GM21447 (cell line): ENCODE results near the gene TMEM161A.
"Not testable (repeated sequence)": the region's sequence is repeated elsewhere in the genome, so short reads cannot be mapped to it uniquely, and the experiment has no call there.

ENCODE experiments used
- ATAC-seq: cut with Tn5 transposase; IDR thresholded peaks from one replicate; pipeline ENCODE4 v1.9.1; 2021; ENCODE audit not compliant: unreplicated experiment

TMEM161A gene

DNA sequence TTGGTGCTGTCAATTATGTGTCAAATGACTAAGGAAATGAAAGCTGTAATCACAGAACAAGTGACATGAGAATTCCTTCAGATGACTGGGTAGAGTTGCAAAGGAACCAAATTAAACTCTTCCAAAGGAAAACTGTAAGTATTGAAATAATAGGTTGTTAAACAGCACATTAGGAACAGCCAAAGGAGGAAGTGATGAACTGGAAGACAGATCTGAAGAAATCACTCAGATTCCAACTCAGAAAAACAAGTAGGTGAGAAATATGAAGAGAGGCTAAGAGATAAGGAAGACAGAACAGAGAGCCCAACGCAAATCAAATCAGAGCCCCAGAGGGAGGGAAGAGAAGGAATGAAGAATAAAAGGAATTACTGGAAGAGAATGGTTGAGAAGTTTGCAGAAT lies 15.4 kb downstream of the TMEM161A start:
- ATAC-seq = no peak

DNA sequence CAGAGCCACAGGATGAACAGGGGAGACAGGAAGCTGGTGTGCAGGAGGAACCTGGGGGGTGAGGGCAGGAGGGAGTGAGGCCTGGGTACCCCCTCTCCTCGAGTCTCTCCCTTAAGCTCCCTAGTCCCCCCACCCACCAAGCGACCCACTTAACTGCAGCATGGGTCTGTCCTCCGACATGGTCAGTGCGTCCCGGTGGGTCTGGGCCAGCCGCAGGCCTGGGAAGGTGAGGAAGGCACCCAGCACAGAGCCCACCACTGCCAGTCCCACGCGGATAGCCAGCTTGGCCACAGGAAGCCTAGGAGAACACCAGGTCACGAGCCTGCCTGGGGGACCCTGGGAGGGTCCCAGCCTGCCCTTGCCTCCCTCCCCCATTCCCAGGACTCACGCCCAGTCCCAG lies 16.9 kb downstream of the TMEM161A start:
- no peak for ATAC-seq

DNA sequence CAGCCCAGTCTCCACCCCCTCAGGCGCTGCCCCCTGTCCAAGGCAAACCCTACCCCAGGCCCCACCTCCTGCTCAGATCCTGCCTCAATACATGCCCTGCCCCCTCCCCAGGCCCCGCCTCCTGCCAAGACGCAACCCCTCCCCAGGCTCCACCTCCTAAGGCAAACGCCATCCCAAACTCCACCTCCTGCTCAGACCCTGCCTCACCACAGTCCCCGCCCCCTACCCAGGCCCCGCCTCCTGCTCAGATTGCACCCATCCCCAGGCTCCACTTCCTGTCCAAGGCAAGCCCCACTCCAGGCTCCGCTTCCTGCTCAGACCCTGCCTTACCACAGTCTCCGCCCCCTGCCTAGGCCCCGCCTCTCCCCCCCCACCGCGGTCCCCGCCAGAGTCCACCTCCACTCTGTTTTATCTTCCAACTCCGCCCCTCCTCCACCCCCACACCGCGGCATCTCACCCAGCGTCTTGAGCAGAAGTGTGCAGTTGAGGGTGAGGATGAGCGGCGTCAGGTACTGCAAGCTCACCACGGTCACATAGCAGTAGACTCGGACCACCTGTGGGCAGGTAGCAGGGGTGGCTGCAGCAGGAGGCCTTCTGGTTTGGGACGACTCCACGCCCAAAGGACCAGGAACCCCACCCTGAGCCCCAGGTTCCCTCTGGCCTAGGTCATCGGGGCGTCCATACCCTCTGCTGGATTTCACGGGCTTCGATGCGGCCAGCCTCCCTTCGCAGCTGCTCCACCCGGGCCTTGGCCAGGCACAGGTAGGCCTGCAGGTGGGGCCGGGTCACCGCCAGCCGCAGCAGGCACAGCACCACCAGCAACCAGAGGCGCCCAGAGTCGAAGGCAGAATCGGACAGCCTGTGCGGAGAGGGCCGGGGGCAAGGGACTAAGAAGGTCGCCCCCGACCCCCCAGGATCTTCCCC lies 17.7 kb downstream of the TMEM161A start:
- ATAC-seq = no peak

DNA sequence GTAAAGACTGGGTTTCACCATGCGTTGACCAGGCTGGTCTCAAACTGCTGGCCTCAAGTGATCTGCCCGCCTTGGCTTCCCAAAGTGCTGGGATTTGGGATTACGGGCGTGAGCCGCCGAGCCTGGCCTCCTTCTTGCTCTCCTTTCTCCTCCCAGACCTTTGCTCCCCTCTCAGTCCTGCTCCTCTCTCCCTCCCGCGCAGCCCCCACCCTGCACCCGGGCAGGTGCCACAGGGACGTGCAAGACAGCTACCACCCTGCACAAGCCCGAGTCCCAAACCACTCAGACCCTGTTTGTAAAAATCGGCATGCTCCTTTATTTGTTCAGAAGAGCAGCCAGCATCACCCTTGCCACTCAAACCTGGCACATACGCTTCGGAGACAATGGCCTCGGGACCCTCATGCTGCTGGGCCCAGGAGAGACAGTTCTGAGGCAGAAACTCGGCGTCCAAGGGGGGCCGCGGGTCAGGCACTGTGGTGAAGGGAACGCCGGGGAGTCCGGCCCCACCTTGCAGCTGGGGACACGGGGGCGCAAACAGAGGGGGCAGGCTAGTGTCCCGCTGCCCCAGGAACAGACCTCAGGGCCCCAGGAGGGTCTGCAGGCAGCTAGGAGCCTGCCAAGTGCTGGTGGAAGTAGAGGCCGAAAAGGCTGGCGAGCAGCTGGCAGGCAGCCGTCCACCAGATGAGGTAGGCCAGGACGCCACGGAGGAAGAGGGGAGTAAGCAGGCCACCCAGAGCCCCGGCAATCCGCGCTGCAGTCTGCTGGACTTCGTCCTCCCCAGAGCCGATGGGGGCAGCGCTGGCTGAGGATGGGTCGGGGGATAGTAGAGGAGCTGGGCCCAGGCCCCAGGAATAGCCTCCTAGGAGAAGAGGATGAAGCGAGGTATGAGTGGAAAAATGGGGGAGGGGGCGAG lies 18.7 kb downstream of the TMEM161A start:
- no peak for ATAC-seq

DNA sequence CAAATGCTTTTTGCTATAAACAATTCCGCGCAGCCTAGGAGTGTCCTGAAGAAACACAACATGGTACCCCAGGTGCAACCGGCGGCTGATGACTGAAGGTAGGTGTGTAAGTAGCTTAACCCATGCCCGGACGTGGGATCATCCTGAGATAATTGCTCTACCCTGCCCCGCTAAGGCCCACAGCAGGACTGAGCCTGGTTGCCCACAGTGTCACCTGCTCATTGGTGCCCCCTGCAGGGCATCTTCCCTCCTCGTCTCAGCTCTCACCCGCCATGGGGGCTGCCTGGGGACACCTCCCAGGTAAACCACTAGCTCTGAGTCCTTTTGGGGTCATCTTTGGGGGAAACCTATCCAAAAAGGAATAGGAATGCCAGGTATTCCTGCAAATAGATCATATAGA lies 22.3 kb downstream of the TMEM161A start:
- no peak for ATAC-seq

DNA sequence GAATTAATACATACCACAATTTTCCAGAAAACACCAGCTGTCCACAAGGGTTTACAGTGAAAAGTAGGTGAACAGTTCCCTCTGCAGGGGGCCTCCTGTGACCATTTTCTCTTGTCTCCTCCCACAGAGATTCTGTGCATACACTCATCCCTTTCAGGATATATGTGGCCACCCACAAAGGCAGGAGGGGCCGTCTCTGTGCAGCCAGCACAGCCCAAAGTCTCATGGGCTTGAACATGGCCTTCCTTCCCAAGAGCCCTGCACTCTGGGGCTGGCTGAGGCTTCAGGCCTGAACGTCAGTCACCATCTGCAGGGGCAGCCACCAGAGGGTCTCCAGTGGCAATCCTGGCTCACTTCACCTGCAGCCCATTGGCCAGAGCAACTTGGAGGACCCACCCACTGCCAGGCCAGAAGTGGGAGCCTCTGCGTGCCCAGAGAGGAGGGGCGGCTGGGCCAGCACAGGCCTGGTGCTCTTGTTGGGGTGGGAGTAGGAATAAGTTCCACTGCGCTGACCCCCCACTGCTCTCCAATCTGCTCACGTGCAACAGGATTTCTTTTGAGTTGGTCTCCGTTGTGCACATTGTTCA lies 25.1 kb downstream of the TMEM161A start:
- ATAC-seq = no peak

DNA sequence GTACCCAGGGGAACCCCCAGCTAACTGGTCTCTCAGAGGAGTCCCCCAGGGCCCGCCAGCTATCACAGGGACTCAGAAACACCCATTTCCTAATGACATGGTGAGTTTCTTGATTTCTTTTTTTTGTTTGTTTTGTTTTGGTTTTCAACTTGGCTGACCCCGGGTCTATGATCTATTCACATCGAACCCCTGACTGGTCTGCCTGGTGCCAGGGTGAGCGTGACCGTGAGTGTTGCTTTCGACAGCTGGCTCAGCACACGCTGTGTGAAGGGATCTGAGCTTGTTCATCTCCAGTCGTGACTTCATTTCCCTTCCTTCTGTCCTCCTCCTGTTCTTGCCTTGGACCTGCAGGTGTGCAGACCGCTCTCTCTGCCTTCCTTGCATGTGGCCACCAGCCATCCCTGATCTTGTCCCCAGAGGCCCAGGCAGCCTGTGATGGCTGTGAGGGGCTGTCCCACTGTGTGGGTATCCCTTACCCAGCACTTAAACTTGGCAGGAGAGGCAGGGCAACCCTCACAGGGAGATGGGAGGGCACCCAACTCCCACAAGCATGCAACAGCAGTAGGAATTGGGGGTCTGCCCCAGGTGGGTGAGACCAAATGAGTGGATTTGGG lies 26.2 kb downstream of the TMEM161A start:
- ATAC-seq = no peak

DNA sequence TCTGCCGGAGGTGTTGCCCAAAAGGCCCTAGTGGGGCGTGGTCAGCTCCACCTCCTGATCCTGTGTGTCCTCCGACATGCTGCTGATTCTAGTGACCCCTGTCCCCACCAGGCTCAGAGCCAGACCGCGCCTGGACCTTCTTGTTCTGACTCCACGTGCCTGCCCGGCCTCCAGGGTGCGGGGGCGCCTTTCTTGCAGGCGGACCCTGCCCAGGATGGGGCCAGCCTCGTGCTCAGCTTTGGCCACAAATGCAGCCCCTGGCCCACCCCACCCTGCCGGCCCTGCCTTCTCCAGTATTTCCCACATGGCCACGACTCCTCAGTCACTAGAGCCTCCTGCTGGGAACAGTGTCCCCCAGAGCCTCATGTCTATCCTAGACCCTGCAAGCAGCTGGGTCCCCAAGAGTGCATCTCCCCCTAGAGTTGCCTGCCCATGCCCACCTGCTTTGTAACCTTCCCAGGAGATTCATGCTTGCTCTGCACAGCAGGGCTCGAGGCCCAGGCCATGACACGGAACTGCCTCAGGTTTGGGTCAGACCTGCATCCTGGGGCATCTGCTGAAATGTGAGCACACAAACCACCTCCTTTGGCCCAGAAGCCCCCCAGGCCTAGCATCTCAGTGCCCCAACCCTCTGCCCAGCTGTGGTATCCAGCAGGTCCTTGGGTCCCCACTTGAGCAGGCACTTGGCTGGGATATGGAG lies 27.0 kb downstream of the TMEM161A start:
- no peak for ATAC-seq

DNA sequence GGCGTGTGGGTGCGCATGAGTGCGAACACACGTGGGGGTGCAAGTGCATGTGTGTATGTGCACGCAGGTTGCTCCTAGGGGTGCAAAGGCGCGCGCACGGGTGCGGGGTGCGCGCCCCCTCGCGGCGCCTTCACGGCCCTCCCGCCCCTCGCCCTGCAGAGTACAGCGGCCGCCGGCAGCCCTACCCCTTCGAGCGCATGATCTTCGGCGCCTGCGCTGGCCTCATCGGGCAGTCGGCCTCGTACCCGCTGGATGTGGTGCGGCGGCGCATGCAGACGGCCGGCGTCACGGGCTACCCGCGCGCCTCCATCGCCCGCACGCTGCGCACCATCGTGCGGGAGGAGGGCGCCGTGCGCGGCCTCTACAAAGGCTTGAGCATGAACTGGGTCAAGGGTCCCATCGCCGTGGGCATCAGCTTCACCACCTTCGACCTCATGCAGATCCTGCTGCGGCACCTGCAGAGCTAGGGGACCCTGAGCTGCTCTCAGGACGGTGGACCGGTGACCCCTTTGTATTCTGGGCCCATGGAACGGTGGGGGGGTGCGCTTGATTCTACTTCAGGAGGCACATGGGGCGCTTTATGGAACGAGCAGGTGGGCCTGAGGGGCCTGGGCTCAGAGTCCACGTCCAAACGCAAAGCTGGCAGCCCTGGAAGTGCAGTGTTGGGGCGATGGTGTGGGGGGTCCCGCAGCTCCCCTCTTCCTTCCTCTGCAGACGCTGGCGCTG lies 27.7 kb downstream of the TMEM161A start:
- no peak for ATAC-seq

DNA sequence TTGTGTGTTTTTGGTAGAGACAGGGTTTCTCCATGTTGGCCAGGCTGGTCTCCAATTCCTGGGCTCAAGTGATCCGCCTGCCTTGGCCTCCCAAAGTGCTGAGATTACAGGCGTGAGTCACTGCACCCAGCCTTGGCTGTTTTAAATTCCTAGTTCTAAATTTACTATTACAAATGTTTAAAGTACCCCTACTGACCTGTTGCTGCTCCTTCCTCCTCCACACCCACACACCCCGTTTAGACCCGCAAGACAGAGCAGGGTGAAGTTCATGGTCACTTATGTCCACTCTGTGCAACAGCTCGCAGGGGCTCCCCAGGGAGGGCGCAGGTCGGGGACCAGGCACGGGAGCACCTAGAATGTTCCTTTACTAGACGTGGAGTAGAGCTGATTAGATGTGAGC lies 28.7 kb downstream of the TMEM161A start:
- ATAC-seq = no peak

DNA sequence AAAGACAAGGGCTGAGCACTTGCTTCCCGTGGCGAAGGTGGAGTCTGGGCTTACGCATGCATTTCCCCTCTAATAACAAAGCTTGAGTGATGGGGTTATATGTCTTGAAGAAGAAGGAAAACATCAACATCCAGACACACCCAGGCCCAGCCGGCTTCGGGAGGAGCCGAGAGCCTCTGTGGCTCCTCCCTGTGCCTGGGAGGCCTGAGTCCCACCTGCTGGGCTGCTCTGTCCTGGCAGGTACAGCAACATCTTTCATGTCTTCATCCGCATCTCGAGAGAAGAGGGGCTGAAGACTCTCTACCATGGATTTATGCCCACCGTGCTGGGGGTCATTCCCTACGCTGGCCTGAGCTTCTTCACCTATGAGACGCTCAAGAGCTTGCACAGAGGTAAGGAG lies 30.6 kb downstream of the TMEM161A start:
- no peak for ATAC-seq

DNA sequence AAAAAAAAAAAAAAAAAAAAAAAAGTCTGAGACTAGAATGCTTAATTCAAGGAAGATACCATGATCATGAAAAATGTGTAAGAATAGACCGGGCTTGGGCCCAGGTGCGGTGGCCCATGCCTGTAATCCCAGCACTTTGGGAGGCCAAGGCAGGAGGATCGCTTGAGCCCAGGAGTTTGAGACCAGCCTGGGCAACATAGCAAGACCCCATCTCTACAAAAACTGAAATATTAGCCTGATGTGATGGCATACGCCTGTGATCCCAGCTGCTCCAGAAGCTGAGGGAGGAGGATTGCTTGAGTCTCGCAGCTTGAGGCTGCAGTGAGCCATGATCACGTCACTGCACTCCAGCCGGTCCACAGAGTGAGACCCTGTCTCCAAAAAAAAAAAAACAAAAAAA lies 31.3 kb downstream of the TMEM161A start:
- ATAC-seq = not testable (repeated sequence)

DNA sequence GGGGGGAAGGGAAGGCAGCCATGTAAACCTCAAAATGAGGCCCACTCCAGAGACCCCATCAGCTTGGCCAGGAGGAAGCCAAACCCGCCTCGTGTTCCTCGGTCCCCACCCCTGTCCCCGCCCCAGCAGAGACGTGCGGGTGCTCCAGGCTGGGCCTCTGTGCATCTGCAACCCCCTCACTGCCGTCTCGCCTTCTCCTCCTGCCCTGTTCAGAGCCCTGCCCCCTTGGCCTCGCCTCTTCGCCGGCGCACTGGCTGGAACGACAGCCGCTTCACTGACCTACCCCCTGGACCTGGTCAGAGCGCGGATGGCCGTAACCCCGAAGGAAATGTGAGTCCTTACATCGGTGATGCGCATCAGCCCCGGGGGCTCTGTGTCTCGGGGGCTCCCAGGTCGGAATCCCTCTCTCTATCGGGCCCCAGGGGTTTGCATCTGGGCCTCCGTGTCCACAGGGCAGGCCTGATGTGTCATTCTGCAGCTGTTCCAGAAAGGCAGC lies 32.2 kb downstream of the TMEM161A start:
- no peak for ATAC-seq

DNA sequence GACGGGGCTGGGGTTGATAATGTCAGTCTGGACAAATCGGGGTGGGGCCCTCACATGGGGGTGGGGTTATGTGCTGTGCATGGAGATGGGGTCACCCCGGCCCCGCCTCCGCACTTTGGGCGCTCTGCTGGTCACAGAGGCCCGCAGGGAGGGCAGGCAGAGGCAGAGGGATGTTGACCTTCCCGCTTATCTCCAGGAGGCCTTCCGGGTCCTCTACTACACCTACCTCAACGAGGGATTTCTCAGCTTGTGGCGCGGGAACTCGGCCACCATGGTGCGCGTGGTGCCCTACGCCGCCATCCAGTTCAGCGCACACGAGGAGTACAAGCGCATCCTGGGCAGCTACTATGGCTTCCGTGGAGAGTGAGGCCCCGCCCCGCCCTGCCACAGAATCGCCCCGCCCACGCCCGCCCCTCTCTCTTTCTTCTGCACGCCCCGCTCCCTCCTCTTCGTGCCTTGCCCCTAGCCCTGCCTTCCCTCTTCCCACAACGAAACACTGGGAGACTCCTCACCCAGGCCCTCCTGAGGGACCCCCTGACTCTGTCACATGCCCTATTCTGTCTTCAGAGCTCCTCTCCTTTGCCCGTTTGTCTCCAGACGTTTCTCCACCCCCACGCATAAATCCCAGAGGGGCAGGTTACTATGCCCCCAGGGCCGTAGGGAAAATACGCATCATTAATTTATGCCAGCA lies 32.8 kb downstream of the TMEM161A start:
- no peak for ATAC-seq

DNA sequence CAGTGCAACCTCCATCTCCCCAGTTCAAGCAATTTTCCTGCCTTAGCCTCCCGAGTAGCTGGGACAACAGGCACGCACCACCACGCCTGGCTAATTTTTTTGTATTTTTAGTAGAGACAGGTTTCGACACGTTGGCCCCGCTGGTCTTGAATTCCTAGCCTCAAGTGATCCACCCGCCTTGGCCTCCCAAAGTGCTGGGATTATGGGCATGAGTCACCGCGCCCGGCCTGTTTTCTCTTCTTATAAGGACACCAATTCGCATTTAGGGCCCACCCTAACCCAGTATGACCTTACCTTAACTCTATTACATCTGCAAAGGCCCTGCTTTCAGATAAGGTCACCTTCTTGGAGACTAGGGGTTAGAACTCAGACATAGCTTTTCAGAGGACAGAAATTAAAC lies 35.1 kb downstream of the TMEM161A start:
- ATAC-seq = no peak

DNA sequence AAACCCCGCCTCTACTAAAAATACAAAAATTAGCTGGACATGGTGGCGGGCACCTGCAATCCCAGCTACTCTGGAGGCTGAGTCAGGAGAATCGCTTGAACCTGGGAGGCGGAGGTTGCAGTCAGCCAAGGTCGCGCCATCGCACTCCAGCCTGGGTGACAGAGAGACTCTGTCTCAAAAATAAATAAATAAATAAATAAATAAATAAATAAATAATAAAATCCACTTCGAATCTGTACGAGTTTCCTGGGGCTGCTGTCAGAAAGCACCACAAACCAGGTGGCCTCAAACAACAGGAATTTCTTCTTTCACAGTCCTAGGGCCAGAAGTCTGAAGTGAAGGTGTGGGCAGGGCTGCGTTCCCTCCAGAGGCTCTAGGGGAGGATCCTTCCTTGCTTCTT lies 35.7 kb downstream of the TMEM161A start:
- not testable (repeated sequence) for ATAC-seq

DNA sequence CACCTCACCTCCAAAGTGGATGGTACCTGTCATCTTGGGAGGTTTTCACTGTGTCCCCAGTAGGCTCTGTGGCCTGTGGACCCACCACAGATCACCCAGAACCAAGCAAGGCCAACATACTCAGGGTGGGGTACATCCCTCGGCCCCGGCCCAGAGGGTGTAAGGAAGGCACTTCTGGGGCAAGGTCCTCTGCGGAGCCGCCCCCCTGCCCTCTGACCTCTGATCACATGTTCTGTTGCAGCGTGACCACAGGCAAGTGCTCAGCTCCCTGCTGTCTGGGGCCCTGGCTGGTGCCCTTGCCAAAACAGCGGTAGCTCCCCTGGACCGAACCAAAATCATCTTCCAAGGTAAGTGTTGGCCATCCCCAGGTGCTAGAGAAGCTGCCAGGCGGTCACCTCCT lies 36.7 kb downstream of the TMEM161A start:
- no peak for ATAC-seq

DNA sequence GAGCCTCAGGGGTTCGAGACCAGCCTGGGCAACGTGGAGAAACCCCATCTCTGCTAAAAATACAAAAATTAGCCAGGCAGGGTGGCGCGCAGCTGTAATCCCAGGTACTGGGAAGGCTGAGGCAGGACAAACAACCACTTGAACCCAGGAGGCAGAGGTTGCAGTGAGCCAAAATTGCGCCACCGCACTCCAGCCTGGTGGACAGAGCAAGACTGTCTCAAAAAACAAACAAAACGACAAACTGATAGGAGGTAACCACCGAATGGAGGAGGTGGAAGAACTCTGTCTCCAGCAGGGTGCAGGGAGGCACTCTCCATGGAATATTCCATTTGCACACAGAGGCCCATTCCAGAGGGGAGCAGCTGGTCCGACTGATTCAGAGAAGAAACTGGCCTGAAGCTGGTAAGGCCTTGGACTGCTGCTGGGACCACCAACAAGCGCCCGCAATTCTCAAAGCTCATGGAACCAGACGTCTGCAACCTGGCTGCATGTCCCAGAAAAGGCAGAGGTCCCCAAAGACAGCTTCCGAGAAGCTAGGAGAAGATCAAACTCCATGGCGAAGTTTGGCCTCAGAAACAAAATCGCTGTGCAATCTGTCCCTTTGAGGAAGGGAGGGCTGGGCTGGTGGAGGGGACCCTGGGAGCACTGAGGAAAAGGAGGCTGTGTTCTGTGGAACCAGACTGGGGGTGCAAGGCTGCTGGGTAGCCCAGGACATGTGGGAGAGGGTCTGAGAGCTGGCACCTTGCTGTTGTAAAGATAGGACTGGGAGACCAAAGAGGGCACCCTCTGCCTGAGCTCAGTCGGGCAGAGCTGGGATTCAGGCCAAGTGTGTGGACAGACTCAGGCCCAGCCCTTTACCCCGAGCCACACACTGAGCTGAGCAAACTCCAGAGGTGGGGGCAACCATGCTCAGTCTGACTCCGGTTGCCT lies 39.3 kb downstream of the TMEM161A start:
- ATAC-seq = no peak
